ENCODE data around the gene COL26A1.

Gene COL26A1

GRCh38 chr7:101522021-101522420 lies 159.3 kb downstream of the COL26A1 start:
- DNase-seq (ENCODE audit: low read depth in 1 of 2, low spot score in 1 of 2) = no peak
- no peaks in the 10 kb centered on the region for H3K27me3 ChIP-seq (ENCODE audit: insufficient read depth, poor library complexity, severe bottlenecking)
- no peak for TF ChIP-seq POLR2AphosphoS5 (IDR thresholded peaks at IDR 0.05; ENCODE audit: low read depth)
- H3K4me3 ChIP-seq (replicated peaks; ENCODE audit: insufficient read depth, low read length) = no peak overlapping the region
- H3K27ac ChIP-seq (replicated peaks) = no peak overlapping the region

DNA sequence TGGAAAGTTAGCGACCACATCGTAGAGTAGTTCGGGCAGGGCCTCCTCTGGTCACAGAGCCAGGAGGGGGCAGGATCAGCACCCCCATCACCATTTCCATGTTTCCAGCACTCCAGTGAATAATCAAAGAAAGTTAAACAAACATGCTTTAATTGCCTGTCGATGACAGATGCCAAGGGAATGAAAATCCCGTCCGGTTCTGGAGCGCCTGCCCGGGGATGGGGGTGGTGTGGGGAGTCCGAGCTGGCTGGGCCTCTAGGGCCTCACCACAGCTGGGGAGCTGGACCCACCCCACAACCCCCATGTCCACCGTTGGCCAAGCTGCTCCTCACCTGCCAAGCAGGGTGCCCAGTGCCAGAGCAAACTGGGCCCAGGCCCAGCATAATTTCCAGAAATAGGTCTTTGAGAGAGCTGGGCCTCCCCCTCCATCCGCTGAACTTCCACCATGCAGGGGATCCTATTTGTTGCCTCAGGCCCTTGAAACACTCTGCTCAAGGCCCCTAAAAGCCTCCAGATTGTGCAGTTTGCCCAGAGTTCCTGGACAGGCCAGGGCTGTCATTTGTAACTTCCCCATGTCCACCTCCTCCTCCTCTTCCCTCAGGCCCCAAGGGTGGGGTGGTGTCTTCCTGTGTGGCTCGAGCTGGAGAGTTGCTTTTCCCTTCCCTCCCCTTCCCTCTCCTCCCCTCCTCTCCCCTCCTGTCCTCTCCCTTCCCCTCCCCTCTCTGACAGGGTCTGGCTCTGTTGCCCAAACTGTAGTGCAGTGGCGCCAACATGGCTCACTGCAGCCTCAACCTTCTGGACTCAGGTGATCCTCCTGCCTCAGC lies 165.4 kb downstream of the COL26A1 start:
- Histone ChIP-seq H3K27me3 (ENCODE audit: insufficient read depth, poor library complexity, severe bottlenecking) (no peaks in the 10 kb centered on the region), H3K4me3 (replicated peaks; ENCODE audit: insufficient read depth, low read length) (no peak overlapping the region), H3K27ac (replicated peaks) (no peak overlapping the region)
- TF ChIP-seq, protein P1, sequence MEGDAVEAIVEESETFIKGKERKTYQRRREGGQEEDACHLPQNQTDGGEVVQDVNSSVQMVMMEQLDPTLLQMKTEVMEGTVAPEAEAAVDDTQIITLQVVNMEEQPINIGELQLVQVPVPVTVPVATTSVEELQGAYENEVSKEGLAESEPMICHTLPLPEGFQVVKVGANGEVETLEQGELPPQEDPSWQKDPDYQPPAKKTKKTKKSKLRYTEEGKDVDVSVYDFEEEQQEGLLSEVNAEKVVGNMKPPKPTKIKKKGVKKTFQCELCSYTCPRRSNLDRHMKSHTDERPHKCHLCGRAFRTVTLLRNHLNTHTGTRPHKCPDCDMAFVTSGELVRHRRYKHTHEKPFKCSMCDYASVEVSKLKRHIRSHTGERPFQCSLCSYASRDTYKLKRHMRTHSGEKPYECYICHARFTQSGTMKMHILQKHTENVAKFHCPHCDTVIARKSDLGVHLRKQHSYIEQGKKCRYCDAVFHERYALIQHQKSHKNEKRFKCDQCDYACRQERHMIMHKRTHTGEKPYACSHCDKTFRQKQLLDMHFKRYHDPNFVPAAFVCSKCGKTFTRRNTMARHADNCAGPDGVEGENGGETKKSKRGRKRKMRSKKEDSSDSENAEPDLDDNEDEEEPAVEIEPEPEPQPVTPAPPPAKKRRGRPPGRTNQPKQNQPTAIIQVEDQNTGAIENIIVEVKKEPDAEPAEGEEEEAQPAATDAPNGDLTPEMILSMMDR (IDR thresholded peaks at IDR 0.05; ENCODE audit: insufficient read depth, low read length) = no peak
- TF ChIP-seq POLR2AphosphoS5 (IDR thresholded peaks at IDR 0.05; ENCODE audit: low read depth) (no peak), GABPA (IDR thresholded peaks at IDR 0.05; ENCODE audit: low read depth) (no peak)
- DNase-seq (ENCODE audit: low read depth in 1 of 2, low spot score in 1 of 2) = no peak

- DNase-seq (ENCODE audit: low read depth in 1 of 2, low spot score in 1 of 2) = no peak
- Histone ChIP-seq H3K27ac (replicated peaks) (no peak overlapping the region), H3K4me3 (replicated peaks; ENCODE audit: insufficient read depth, low read length) (no peak overlapping the region), H3K27me3 (ENCODE audit: insufficient read depth, poor library complexity, severe bottlenecking) (no peaks in the 10 kb centered on the region)
- TF ChIP-seq POLR2AphosphoS5 (IDR thresholded peaks at IDR 0.05; ENCODE audit: low read depth) = no peak
- no peak for TF ChIP-seq GABPA (IDR thresholded peaks at IDR 0.05; ENCODE audit: low read depth)
- TF ChIP-seq, protein P1 (IDR thresholded peaks at IDR 0.05; ENCODE audit: insufficient read depth, low read length) = no peak
- TF ChIP-seq SPI1 (IDR thresholded peaks at IDR 0.05; ENCODE audit: borderline replicate concordance, low read depth) = no peak
- TF ChIP-seq, protein P2, sequence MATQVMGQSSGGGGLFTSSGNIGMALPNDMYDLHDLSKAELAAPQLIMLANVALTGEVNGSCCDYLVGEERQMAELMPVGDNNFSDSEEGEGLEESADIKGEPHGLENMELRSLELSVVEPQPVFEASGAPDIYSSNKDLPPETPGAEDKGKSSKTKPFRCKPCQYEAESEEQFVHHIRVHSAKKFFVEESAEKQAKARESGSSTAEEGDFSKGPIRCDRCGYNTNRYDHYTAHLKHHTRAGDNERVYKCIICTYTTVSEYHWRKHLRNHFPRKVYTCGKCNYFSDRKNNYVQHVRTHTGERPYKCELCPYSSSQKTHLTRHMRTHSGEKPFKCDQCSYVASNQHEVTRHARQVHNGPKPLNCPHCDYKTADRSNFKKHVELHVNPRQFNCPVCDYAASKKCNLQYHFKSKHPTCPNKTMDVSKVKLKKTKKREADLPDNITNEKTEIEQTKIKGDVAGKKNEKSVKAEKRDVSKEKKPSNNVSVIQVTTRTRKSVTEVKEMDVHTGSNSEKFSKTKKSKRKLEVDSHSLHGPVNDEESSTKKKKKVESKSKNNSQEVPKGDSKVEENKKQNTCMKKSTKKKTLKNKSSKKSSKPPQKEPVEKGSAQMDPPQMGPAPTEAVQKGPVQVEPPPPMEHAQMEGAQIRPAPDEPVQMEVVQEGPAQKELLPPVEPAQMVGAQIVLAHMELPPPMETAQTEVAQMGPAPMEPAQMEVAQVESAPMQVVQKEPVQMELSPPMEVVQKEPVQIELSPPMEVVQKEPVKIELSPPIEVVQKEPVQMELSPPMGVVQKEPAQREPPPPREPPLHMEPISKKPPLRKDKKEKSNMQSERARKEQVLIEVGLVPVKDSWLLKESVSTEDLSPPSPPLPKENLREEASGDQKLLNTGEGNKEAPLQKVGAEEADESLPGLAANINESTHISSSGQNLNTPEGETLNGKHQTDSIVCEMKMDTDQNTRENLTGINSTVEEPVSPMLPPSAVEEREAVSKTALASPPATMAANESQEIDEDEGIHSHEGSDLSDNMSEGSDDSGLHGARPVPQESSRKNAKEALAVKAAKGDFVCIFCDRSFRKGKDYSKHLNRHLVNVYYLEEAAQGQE (IDR thresholded peaks at IDR 0.05; ENCODE audit: insufficient replicate concordance, low read depth) = no peak
Observed at GRCh38 chr7:101529560-101529959, 166.9 kb downstream of the COL26A1 start.

GRCh38 chr7:101531726-101532357 lies 169.2 kb downstream of the COL26A1 start:
- H3K4me3 ChIP-seq (replicated peaks; ENCODE audit: insufficient read depth, low read length) = no peak overlapping the region
- H3K27ac ChIP-seq (replicated peaks) = no peak overlapping the region
- no peak for DNase-seq (ENCODE audit: low read depth in 1 of 2, low spot score in 1 of 2)
- TF ChIP-seq SPI1 (IDR thresholded peaks at IDR 0.05; ENCODE audit: borderline replicate concordance, low read depth) (no peak), GABPA (IDR thresholded peaks at IDR 0.05; ENCODE audit: low read depth) (no peak), POLR2AphosphoS5 (IDR thresholded peaks at IDR 0.05; ENCODE audit: low read depth) (no peak)
- TF ChIP-seq, protein P2 (IDR thresholded peaks at IDR 0.05; ENCODE audit: insufficient replicate concordance, low read depth) = no peak
- TF ChIP-seq, protein P1 (IDR thresholded peaks at IDR 0.05; ENCODE audit: insufficient read depth, low read length) = no peak
- peaks cover 2% of the 10 kb centered on the region for H3K27me3 ChIP-seq (ENCODE audit: insufficient read depth, poor library complexity, severe bottlenecking)
